GM06990 (cell line): Measurements from ENCODE around the gene ZNF366.

Source experiments
- DNase-seq: peaks from one replicate; pipeline ENCODE4 v3.0.0-alpha.2; 2011; ENCODE audit not compliant: insufficient read length; ENCODE audit errors: extremely low read depth
- H3K27me3 ChIP-seq: replicated peaks from 2 replicates; pipeline ENCODE4 v1.6.0; 2011; ENCODE audit warnings: low read length; ENCODE audit not compliant: control insufficient read depth, insufficient read depth
- H3K36me3 ChIP-seq: 2 replicates; pipeline ENCODE4 v1.5.1; 2011; ENCODE audit warnings: low read length; ENCODE audit not compliant: control insufficient read depth, insufficient read depth
- H3K4me3 ChIP-seq: replicated peaks from 2 replicates; pipeline ENCODE4 v1.5.1; 2011; ENCODE audit warnings: low read depth, mild to moderate bottlenecking, control low read depth, low read length
- TF ChIP-seq, protein P1 (sequence below): IDR thresholded peaks from 2 replicates; pipeline ENCODE4 v1.5.1; 2011; ENCODE audit warnings: low read length, control low read depth, mild to moderate bottlenecking, inconsistent platforms; ENCODE audit not compliant: insufficient read depth, poor library complexity, severe bottlenecking

The ZNF366 gene

DNA sequence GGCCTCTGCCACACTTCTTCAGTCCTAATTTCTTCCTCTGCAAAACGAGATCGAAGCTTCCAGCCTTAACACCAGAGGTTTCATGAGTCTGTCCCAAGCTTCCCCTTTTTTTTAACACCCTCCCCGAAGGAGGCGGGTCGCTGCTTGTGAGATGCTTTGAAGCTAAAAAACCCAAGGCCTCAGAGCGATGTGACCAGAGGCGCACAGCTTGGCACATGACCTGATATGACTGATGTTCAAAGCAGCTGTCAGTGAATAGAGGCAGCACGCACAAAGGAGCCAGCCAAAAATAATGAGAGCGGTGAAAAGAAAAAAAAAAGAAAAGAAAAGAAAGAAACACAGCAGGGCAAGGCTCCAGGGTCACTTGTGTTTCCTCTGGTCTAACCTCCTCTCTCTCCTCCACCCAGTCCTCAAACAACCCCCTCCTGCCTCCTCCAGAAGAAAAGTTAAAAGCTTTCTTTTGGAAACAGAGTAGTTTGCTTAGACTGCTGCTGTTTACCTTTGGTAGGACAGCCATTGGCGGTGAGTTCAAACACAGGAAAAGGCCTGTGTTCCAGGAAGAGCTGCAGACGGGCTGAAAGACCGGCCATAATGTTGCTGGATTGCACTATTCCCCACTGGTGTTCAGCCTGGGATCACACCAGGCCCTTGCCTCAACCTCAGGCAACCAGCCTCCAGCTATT is 10.9 kb upstream of the ZNF366 start:
- no peaks in the 10 kb centered on the region for H3K27me3 ChIP-seq
- no peak for DNase-seq
- TF ChIP-seq, protein P1, sequence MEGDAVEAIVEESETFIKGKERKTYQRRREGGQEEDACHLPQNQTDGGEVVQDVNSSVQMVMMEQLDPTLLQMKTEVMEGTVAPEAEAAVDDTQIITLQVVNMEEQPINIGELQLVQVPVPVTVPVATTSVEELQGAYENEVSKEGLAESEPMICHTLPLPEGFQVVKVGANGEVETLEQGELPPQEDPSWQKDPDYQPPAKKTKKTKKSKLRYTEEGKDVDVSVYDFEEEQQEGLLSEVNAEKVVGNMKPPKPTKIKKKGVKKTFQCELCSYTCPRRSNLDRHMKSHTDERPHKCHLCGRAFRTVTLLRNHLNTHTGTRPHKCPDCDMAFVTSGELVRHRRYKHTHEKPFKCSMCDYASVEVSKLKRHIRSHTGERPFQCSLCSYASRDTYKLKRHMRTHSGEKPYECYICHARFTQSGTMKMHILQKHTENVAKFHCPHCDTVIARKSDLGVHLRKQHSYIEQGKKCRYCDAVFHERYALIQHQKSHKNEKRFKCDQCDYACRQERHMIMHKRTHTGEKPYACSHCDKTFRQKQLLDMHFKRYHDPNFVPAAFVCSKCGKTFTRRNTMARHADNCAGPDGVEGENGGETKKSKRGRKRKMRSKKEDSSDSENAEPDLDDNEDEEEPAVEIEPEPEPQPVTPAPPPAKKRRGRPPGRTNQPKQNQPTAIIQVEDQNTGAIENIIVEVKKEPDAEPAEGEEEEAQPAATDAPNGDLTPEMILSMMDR = no peak
- H3K36me3 ChIP-seq = no peaks in the 10 kb centered on the region
- no peak overlapping the region for H3K4me3 ChIP-seq

DNA sequence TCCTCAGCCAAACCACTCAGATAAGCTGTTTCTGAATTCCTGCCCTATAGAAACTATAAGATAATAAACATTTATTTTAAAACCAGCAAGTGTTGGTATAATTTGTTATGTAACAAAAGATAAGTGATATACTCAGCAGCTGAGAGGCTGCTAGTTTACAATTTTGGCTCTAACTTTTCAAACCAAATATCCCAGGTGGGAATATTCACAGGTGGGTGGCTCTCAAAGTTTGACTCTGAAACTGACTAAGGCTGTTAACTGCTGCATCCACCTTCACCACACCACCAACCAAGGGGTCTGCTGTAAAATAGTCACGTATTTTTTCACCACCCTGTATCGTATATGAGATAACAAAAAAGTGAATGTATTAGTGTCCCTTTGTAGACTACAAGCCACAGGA is 9.7 kb upstream of the ZNF366 start:
- DNase-seq = no peak
- Histone ChIP-seq H3K4me3 (no peak overlapping the region), H3K36me3 (no peaks in the 10 kb centered on the region), H3K27me3 (no peaks in the 10 kb centered on the region)
- TF ChIP-seq, protein P1 = no peak

DNA sequence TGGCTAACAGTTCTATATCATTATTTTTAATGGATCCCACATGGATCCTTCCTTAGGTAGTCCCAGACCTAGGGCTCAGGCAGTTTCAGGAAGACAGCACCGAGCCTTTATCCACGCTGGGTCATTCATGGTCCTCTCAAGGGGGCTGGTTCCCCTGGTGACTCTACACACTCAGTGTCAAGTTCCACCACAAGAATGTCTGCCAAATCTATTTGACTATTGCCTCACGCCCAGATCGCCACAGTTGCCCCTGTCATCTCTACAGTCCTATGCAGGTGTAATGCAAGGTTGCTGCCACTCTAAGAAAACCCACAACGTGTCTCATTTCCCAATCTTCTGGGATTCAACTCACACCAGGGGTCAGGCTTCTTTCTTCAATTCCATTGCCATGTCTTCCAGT is 8.0 kb upstream of the ZNF366 start:
- Histone ChIP-seq H3K4me3 (no peak overlapping the region), H3K36me3 (no peaks in the 10 kb centered on the region), H3K27me3 (no peaks in the 10 kb centered on the region)
- TF ChIP-seq, protein P1 = no peak
- no peak for DNase-seq

DNA sequence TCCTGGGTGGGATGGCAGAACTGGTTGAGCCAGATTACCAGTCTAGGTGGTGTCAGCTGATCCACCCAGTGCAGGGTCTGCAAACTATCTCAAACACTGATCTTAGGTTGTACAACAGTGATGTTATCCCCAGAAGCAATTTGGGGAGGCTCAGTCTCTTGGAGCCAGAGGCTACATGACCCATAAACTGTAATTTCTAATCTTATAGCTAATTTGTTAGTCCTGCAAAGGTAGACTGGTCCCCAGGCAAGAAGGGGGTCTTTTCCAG is 5.3 kb upstream of the ZNF366 start:
- Histone ChIP-seq H3K27me3 (no peaks in the 10 kb centered on the region), H3K4me3 (no peak overlapping the region), H3K36me3 (no peaks in the 10 kb centered on the region)
- TF ChIP-seq, protein P1 = no peak
- no peak for DNase-seq

DNA sequence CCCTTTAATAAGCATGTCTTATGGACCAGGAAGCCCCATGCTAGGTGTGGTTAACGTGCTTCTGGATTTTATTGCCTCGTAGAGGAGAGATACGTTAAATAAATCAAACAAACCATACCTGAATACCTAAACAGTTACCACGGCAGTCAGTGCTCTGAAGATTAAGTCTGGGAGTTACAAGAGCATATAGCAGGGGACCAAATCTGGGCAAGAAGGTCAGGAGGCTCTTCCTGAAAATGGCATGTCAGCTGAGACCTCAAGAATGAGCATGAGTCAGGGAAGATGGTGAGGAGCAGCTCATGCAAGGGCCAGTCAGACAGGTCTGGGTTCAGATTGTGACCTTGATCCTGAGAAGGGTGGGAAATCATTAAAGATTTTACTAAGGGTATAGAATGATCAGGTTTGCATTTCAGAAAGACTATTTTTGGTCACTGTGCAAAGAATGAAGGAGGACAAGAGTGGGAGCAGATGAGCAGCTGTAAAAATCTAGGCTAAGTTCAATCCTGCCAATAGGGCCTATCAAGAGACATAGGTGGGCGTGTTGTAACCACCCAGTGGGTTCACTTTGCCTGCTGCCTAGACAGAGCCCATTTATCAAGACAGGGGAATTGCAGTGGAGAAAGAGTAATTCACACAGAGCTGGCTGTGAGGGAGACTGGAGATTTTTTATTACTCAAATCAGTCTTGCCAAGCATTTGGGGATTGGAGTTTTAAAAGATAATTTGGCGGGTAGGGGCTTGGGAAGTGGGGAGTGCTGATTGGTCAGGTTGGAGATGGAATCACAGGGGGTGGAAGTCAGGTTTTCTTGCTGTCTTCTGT is 4.8 kb upstream of the ZNF366 start:
- no peak overlapping the region for H3K4me3 ChIP-seq
- TF ChIP-seq, protein P1 = no peak
- H3K36me3 ChIP-seq = no peaks in the 10 kb centered on the region
- DNase-seq = no peak
- H3K27me3 ChIP-seq = no peaks in the 10 kb centered on the region
